RCC 7860 (cell line): ENCODE data around the gene GJA3.

Experiments
- DNase-seq: peaks from one replicate; pipeline ENCODE4 v3.0.0-alpha.2; 2015; ENCODE audit warnings: low spot score
- FAIRE-seq: peaks from 2 replicates; lab custom pipeline; 2012; peaks lifted over from hg19 to GRCh38; lab: Jason Lieb, UNC

GJA3 gene

DNA sequence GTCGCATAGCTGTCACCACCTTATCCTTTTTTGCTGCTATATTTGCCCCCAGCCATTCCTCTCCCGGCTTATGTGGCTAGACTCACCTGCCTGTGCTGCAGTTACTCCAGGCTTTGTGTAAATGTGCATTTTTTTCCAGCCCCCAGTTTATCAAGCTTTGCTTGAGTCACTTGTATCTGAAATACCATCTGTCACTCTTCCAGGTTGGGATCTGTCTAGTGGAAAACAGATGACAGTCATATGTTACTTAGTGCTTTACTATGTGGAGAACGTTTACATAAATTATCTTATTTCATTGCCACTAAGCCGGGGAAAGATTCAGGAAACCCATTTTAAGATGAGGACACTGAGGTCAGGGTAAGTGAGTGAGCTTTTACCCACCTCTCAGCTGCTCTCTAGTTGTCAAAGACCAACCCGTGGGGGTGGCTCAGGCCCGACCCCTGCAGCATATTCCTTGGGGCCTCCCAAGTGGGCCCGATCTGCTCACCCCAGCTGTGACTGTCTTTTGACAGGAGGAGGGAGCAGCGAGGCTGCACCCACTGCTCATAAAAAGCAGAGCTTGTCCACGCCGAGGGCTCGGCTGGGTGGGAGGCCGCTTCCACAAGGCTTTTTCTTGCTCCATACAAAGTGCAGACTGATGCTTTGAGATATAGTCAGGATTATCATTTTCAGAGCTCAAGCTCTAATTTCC lies 24.7 kb upstream of the GJA3 start:
- no peak for FAIRE-seq
- no peak for DNase-seq

DNA sequence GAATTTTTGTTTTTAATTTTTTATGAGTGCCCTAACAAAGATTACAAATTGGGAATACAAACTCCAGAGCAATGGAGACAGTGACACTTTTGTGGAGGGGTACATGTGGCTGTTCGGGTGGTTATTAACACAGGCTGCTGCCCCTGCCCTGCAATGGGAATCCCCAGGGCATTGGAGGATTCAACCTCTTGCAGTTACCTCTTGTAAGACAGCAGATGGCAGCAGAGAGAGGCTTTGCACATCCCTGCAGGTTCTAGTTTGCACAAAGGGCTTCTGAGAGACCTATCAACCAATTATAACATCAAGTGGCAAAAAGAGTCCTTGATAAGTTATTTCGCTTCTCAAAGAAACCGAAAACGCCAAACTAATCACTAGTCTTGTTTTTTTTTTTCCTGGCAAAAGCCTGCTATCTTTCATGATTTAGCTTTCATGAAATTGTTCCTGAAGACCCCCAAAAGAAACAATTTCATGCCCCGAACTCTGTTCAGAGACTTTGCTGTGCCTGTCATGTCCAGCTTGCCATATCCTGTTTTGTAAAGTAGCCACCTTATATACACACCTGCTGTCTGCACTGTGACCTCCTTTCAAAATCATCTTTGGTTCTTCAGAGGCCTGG lies 21.5 kb upstream of the GJA3 start:
- FAIRE-seq (no peak), DNase-seq (peak; percentile 60)

DNA sequence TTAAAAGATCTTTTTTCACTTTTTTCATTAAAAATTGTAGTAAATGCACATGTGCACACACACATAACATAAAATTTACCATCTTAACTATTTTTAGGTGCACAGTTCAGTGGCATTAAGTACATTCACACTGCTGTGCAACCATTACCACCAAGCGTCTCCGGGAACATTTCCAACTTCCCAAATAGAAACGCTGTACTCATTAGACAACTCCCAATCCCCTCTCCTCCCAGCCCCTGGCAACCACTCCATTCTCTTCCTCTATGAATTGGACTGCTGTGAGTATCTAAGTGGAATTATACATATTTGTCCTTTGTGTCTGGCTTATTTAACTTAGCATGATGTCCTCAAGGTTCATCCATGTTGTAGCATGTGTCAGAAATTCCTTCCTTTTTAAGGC lies 20.3 kb upstream of the GJA3 start:
- DNase-seq (no peak), FAIRE-seq (no peak)

DNA sequence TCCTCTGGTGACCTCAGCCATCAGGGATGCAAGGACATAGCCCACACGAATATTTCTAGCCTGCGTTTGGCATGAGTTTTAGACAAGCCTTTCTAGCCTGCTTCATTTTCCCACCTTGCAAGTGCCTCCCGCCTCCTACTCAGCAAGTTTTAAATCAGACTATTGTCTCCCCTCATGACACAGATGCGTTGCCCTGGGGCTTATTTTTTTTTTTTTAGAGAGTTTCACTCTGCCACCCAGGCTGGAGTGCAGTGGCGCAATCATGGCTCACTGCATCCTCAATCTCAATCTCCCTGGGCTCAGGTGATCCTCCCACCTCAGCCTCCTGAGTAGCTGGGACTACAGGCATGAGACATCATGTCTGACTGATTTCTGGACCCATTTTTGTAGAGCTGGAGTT lies 17.3 kb upstream of the GJA3 start:
- no peak for DNase-seq
- FAIRE-seq = no peak

DNA sequence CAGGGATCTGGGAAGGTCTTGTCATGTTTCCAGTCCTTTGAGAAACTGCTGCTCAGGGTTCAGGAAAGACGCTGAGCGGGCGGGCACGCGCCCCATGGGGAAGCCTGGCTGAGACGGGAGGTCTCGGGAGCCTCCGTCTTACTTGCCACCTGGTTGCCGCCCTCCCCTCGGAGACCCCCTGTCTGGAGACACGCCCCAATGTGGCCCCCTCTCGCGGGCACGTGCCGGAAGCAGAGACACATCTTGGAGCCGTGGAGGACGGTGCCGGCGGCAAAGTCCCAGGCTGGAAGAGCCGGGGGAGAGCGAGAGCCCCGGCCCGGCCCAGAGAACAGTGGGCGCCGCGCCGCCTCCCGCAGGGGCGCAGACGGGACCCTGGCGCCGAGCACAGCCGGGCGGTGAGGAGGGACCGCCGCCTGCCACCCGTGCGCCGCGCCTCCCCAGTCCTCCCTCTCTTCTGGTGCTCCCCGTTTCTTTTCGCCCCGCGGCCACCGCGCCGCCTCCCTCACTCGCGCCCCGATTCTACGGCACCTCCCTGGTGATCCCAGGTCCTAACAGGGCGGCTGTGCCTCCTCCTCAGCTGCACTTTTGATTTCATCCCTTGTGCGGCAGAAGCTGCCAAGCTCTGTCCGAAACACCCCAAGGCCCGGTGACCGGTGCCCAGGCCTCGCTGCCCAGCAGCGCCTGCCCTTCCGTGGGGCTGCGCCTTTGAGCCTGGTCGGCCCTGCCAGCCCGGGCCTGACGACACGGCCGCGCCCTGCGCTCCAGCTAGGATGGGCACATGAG lies 16.4 kb upstream of the GJA3 start:
- DNase-seq = no peak
- FAIRE-seq = no peak

DNA sequence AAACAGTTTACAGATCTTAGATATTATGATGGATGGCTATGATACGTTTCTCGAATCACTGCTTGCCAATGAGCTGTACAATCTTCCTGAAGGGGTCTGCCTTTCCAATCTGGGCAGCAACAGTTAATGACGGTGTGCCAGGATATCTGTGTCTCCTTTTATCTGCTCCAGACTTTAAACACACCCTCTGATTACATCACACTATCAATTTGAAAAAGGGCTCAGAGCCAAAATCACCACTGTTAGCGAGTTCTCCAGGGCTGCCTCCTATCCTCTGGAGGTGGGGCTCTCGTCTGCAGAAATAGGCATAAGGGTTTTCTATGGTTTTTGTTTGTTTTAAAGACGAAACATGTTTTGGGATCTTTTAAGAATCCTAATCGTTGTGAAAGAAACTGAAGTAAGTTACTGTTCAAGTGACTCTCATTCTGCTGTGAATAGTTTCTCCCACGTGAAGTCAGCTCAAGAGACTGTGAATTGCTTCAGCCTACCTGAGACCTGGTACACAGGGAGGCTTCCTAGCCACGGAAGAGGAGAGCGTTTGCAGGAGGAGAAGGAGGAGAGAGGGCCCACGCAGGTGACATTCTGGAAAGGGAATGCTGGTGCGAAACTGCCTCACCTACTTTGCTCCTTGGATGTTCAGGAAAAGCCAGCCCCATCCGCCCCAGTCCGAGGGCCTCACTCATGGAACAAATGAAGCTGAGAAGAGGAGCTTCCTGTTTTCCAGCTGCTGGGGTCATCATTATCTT lies 15.2 kb upstream of the GJA3 start:
- no peak for FAIRE-seq
- no peak for DNase-seq

DNA sequence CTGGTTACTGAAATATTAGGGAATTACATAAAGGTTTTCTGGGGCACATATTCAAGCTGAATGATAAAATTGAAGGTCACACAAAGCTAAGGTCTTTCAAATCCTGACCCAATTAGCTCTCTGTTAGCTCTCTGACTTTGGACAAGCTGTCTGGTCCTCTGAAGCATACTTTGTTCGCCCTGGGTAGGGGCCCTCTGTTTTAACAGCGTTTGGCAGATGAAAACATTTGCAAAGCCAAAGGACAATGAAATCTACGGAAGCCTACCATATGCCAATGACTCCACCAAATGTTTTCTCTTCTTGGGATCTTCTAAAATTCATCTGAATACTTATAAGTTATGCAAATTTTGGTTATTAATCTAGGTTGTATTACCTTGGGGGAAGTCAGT lies 14.5 kb upstream of the GJA3 start:
- FAIRE-seq (no peak), DNase-seq (no peak)

DNA sequence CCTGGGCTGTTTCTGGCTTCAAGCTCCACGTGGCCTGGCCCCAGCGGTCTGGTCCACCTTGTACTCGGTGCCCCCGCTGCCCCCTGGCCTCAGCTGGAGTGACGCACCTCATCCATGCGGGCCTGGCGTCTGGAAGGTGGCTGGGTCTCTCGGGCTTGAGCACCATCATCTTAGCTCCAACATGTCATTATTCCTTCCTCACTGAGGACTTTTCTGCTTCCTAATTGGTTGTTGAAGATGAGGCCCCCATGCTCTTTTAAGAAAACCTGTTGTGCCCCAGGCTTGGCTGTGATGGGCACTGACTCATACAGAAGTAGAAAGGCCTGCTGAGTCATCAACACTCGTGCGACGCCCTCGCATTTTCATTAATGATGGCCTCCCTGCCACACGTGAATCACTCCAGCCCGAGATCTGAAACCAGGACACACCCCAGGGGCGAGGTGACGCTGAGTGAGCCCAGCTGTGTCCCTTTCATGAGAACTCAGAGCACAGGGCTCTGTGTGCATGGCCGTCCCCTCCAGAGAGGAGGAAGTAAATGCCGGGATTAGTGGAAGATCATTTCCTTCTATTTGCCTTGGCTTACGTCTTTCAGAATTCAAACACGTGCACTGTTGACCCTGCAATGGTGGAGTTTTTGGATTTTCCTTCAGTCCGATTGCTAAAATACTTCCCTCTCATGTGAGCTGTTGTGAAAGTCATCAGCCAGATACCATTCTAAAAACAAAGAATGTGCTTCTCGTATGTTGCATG lies 14.0 kb upstream of the GJA3 start:
- peak; percentile 81 for FAIRE-seq
- peak; percentile 77 for DNase-seq

DNA sequence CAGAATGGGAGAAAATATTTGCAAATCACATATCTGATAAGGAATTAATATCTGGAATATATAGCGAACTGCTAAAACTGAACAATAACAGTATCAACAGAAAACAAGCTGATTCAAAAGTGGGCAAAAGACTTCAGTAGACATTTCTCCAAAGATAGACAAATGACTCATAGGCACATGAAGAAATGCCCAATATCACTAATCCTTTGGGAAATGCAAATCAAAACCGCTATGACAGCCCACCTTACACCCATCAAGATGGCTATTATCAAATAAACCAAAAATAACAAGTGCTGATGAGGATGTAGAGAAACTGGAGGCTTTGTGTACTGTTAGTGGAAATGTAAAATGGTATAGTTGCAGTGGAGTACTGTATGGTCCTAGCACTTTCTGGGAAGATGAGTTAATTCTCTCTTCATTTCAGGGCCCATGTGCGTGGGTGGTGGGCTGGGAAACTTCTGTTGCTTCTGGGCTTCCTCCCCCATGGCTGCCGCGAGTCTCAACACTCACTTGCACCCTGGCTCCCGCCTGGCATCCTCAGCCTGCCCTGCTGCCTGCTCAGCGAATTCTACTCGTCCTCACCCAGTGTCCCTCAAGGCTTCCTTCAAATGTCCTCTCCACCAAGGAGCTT lies 12.4 kb upstream of the GJA3 start:
- no peak for FAIRE-seq

DNA sequence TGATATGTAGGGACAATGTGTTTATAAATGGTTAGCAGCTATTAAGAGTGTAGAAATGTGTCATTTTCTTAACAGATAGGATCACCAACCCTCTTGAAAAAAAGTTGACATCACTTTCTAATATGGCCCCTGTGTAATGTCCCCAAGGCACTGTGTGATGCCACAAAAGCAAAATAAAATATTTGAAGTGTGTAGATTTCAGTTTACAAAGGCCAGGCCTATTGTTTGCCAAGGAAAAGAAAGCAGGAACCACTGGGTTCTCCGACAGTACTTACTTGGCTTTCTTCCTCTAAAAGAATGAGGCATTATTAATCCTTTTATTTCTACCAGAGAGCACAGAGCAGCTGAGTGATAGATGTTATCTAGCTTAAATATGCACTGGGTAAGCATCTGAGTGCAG lies 10.5 kb upstream of the GJA3 start:
- DNase-seq (no peak), FAIRE-seq (no peak)

More for the DNA sequence above, 12.4 kb upstream of the GJA3 start:
- no peak for DNase-seq

DNA sequence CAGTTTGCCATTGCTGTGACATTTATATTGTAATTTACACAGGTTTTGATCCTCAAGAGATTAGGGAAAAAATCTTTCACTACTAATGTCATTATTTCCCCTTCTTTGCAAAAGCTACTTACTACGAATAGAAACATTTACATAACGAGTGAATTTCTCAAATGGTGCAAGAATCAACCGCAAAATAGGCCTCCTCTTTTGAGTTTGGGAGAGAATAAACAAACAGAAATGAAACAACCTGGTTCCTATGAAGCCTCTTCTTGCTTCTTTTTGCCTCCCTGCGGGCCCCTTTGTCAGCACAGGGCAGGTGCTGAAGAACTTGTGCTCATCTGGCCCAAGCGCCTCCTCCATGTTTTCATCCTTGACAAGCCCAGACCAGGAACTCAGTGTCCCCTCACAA lies 10.1 kb upstream of the GJA3 start:
- DNase-seq (no peak), FAIRE-seq (no peak)

DNA sequence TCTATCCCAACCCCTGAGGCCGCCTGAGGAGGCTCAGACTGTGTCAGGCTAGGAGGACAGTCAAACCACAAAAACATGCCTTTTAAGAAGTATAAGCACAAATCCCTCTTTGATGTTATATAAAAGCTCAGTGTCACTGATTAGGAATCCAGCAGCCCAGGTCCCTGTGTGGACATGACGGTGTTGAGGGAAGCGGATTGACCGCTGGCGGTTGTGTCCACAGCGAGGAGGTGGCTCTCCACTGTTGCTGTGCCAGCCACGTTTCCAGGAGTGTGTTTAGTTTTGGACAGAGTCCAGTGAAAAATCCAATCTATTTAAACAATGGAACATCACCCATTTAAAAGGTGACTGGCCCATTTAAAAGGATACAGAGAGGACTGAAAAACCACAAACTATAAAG lies 7.5 kb upstream of the GJA3 start:
- DNase-seq (no peak), FAIRE-seq (no peak)

DNA sequence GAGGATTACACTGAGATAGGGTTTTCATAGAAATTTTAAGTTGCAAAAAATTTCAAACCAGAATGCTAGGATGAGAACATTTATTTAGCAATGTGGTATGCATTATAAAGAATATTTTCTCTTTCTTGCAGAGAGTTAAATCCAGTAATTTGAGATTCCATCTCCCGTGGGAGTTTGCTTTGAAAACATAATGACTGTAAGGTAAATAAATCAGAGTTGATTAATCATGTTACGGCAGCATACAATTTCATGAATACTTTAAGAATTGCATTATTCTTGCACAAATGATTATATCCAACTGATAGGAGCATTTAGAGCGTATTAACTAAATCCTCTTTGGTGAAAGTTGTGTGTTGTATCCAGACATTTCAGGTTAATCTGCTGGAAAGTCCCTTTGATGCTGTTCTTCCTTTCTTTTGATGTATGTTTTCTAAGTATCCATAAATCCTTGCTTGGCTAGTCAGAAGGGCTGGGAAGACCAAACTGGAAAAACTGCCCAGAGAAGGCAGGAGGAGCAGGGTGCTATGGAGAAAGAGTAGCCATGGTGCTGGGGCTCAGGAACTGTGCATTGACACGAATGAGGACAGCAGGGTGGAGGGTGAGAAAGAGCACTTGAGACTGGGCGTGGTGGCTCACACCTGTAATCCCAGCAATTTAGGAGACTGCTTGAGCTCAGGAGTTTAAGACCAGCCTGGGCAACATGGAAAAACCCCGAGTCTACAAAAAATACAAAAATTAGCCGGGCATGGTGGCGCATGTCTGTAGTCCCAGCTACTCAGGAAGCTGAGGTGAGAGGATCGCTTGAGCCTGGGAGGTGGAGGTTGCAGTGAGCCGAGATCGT lies 4.8 kb upstream of the GJA3 start:
- FAIRE-seq (no peak), DNase-seq (no peak)

DNA sequence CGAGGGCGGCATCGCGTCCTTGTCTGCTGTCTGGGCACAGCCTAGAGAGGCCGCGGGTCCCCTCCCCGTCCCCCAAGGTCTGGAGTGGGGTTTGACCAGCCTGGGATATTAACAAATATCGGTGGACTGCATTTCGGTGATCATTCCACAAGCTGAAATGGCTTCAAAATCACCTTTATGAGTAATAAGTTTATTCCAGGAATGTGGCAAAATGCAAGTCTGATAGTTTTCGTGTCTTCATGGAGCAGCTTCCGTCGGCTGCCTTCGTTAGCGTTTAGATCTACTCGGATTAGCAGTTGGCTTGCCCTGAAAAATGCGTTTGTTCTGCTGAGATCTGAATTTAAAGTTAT lies 1.1 kb upstream of the GJA3 start:
- no peak for FAIRE-seq
- DNase-seq = no peak

DNA sequence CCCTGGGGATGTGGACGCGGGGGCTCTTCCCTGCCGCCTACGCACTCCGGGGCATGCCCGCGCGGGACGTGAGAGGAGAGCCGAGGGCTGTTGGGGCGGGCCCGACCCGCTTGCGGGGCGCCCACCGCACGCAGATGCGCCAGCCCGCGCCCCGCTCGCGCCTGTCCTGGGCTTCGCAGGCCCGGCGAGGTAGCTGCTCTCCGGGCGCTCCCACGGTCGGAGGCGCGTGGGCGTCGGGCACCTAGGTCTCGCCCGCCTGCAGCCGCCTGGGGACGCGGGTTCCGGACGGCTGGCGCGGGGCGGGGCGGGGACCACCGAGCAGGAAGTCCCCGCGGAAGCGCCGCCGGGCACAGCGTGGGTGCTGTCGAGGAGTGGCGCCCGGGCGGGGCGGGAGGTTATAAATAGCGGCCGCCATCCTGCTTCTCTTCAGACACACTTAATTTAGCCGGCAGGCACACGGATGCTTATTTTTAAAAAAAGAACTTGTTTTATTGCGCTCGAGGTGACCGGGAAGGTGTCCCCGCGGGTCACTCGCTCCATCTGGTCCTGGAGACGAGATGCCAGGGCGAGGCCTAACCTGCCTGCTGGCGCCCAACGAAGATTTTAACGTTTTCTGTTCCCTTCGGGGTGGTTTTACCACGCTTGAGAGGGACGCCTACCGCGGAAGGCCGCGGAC lies 561 bp upstream of the GJA3 start:
- DNase-seq (no peak), FAIRE-seq (no peak)

DNA sequence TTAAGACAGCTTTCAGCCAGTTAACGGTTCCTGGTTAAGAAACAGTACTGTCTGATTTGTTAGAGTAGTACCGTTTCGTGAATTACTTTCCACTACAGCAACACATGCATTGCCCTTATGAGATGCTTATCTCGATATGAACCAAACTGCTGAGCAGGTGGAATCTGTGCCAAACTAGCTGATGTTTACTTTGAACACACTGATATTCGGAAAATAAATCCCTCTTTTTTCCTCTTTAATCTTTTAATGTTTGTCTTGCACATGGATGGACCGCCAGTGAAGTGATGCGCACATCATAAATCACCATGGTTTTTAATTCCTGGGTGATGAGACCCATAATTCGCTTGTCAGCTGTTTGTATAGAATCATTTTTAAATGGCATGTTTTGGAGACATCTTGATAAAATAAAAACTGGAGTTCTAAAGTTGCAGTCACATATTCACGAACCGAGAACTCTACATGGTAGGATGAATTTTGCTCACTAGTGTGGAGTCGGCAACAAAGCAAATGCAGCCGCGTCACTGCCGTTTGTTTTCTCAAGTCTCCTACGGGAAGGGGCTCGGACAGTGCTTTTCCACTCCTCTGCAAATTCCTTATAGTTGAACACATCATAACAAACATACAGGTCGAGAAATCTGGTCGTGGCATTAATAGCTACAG lies 1.1 kb downstream of the GJA3 start:
- FAIRE-seq (no peak), DNase-seq (no peak)

DNA sequence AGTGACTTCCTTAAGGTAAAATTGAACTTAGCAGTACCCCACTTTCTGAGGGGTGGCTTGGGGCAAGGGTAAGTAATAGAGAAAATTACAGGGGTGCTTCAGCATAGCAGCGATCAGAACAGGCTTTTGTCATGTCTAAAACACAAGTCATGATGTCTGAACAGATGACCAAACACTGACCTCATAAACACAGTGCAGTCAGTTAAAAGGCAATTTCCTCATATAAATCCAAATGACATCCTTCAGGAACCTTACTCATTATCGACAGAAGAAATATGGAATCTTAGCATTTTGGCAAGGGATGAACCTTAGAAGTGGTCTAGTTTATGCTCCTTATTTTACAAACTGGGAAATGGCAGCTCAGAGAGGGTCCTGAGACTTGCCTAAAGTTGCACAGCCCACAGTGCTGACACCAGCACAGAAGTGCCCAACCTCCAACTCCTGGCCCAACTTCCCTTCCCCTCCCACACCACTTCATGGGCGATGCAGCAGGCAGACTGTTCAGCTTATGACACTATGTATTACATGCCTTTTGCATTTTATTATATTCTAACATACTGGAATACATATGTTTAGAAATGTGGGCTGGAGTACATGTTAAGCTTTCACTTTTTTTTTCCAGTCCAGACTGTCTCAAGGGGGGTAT lies 3.6 kb downstream of the GJA3 start:
- FAIRE-seq = no peak
- DNase-seq = no peak

DNA sequence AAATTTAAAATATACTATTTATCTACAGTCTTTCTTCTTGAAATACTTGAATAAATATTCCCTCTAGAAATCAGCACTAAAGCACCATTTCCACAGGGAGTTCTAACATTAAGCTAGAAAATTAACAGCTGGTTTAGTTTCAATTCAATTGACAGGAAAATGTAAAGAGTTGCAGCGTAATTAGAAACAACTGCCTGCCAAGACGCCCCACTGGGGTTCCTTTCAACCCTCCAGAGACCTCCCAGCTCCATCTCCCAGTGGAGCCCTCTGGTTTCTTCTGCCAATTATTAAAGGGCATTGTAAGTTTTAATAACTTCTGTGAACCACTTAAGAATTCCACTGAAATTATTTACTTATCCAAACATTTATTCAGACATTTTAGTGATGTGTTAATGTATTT lies 4.2 kb downstream of the GJA3 start:
- FAIRE-seq = no peak
- DNase-seq = no peak
